Activated CD4-positive, alpha-beta memory T cell treated with anti-CD3 and anti-CD28 coated beads, Interleukin-2, amount 10 ng/mL, durations not matched to agents 7 days and 5 days (primary cell): ENCODE measurements around the gene CCT8. TPM values are rescaled to one million over a fixed set of nuclear protein-coding genes. Genes with fewer than 3 reads are reported as not detected.

Experiments
- CTCF ChIA-PET: fragments of 350-600 bp; sonication (Branson Sonifier 250); formaldehyde crosslinking; loops from one replicate; lab custom pipeline; 2021; ENCODE audit warnings: antibody characterized with exemption, inconsistent platforms; lab: Charles Lee
- POLR2A ChIA-PET: fragments of 350-600 bp; sonication (Branson Sonifier 250); formaldehyde crosslinking; loops from one replicate; lab custom pipeline; 2021; ENCODE audit warnings: antibody characterized with exemption; lab: Charles Lee
- DNase-seq: peaks from one replicate; pipeline ENCODE4 v3.0.0-alpha.2; 2020
- H3K27ac Mint-ChIP-seq: one replicate; pipeline ENCODE4 v1.8.0; 2021; ENCODE audit warnings: mild to moderate bottlenecking, mixed read lengths
- H3K27me3 Mint-ChIP-seq: one replicate; pipeline ENCODE4 v1.8.0; 2021; ENCODE audit warnings: mixed read lengths
- H3K36me3 Mint-ChIP-seq: one replicate; pipeline ENCODE4 v1.8.0; 2021; ENCODE audit warnings: low read depth, mixed read lengths
- H3K4me1 Mint-ChIP-seq: one replicate; pipeline ENCODE4 v1.8.0; 2021; ENCODE audit warnings: mixed read lengths
- H3K4me3 Mint-ChIP-seq: one replicate; pipeline ENCODE4 v1.8.0; 2021; ENCODE audit warnings: mild to moderate bottlenecking, mixed read lengths
- H3K9me3 Mint-ChIP-seq: one replicate; pipeline ENCODE4 v1.8.0; 2021; ENCODE audit warnings: mixed read lengths
- total RNA-seq, 2 experiments: library from RNA; stranded (reverse); gene quantifications; one replicate each; pipeline ENCODE4 v1.2.3, GENCODE V29; 2021

CCT8 gene
- total RNA-seq, 2 experiments from 2014 or later: 214 to 216 TPM

- ChIA-PET POLR2A (interaction anchor here (2.3 to 7.7 kb wide), 5 partner anchors 51 to 224 kb away, joined by 14 to 69 read pairs (median 32); partner anchors contain the start of genes BACH1, RWDD2B and USP16), CTCF (interaction anchor here (1.0 to 1.5 kb wide), 2 partner anchors 83 to 121 kb away, joined by 4 read pairs; partner anchors contain the start of gene LTN1)
- no peak for DNase-seq
- Mint-ChIP-seq H3K27me3 (no peaks in the 10 kb centered on the region), H3K4me3 (no peak overlapping the region), H3K27ac (peak overlapping the region; percentile 90), H3K36me3 (peaks cover 33% of the 10 kb centered on the region), H3K4me1 (peaks cover 72% of the 10 kb centered on the region), H3K9me3 (no peaks in the 10 kb centered on the region)
Observed at GRCh38 chr21:29075706-29076466, 2.4 kb upstream of the CCT8 start.

- ChIA-PET CTCF (no interaction called here), POLR2A (interaction anchor here (1.1 to 7.7 kb wide), 6 partner anchors 50 to 273 kb away, joined by 3 to 69 read pairs (median 38); partner anchors contain the start of genes BACH1, RWDD2B and USP16)
- H3K4me3 Mint-ChIP-seq: peak overlapping the region; percentile 6
- peaks cover 68% of the 10 kb centered on the region for H3K4me1 Mint-ChIP-seq
- no peak for DNase-seq
- no peak overlapping the region for H3K27ac Mint-ChIP-seq
- H3K36me3 Mint-ChIP-seq: peaks cover 34% of the 10 kb centered on the region
- no peaks in the 10 kb centered on the region for H3K27me3 Mint-ChIP-seq
- no peaks in the 10 kb centered on the region for H3K9me3 Mint-ChIP-seq
Observed at GRCh38 chr21:29074783-29075182, 1.3 kb upstream of the CCT8 start.

- DNase-seq: no peak
- peak overlapping the region; percentile 97 for H3K4me3 Mint-ChIP-seq
- peaks cover 35% of the 10 kb centered on the region for H3K36me3 Mint-ChIP-seq
- CTCF ChIA-PET: interaction anchor here (0.6 to 1.9 kb wide), 7 partner anchors 49 to 303 kb away, joined by 3 to 11 read pairs (median 3); partner anchors contain the start of genes LTN1, RWDD2B and USP16
- no peaks in the 10 kb centered on the region for H3K9me3 Mint-ChIP-seq
- POLR2A ChIA-PET: interaction anchor here (0.7 to 6.6 kb wide), 15 partner anchors 8 to 296 kb away, joined by 3 to 56 read pairs (median 5); partner anchors contain the start of genes BACH1, LTN1, RWDD2B and USP16
- no peaks in the 10 kb centered on the region for H3K27me3 Mint-ChIP-seq
- H3K27ac Mint-ChIP-seq: peak overlapping the region; percentile 93
- H3K4me1 Mint-ChIP-seq: peaks cover 65% of the 10 kb centered on the region
Observed at GRCh38 chr21:29074007-29074376, 544 bp upstream of the CCT8 start.

- Mint-ChIP-seq H3K9me3 (no peaks in the 10 kb centered on the region), H3K4me3 (peak overlapping the region; percentile 97), H3K36me3 (peaks cover 41% of the 10 kb centered on the region), H3K27me3 (no peaks in the 10 kb centered on the region), H3K27ac (peak overlapping the region; percentile 93), H3K4me1 (peaks cover 58% of the 10 kb centered on the region)
- no peak for DNase-seq
- CTCF ChIA-PET: interaction anchor here (1.0 to 2.0 kb wide), 6 partner anchors 11 to 227 kb away, joined by 3 to 11 read pairs (median 6); partner anchors contain the start of genes LTN1 and USP16
- POLR2A ChIA-PET: interaction anchor here (0.7 to 6.6 kb wide), 15 partner anchors 10 to 267 kb away, joined by 3 to 56 read pairs (median 7); partner anchors contain the start of genes BACH1, LTN1, RWDD2B and USP16
Observed at GRCh38 chr21:29072873-29073221, 601 bp downstream of the CCT8 start.

- DNase-seq: no peak
- Mint-ChIP-seq H3K4me1 (peaks cover 6% of the 10 kb centered on the region), H3K4me3 (no peak overlapping the region), H3K27ac (no peak overlapping the region), H3K9me3 (no peaks in the 10 kb centered on the region), H3K27me3 (no peaks in the 10 kb centered on the region), H3K36me3 (peaks cover 81% of the 10 kb centered on the region)
- ChIA-PET CTCF (interaction anchor here (0.9 kb wide), 1 partner anchor 8 kb away, joined by 3 read pairs; no protein-coding TSS in a partner anchor), POLR2A (interaction anchor here (0.7 to 0.8 kb wide), 2 partner anchors 40 to 62 kb away, joined by 3 read pairs; partner anchors contain the start of gene USP16)
Observed at GRCh38 chr21:29064850-29065481, 8.5 kb downstream of the CCT8 start.

- DNase-seq: no peak
- ChIA-PET POLR2A (interaction anchor here (0.8 to 1.9 kb wide), 2 partner anchors 17 to 19 kb away, joined by 3 to 6 read pairs; partner anchors contain the start of gene CCT8), CTCF (interaction anchor here (1.1 kb wide), 1 partner anchor 9 kb away, joined by 3 read pairs; no protein-coding TSS in a partner anchor)
- Mint-ChIP-seq H3K4me3 (no peak overlapping the region), H3K27me3 (no peaks in the 10 kb centered on the region), H3K36me3 (peaks cover 42% of the 10 kb centered on the region), H3K27ac (no peak overlapping the region), H3K4me1 (no peaks in the 10 kb centered on the region), H3K9me3 (no peaks in the 10 kb centered on the region)
Observed at GRCh38 chr21:29056538-29057050, 16.9 kb downstream of the CCT8 start.

- ChIA-PET CTCF (interaction anchor here (1.1 kb wide), 1 partner anchor 9 kb away, joined by 3 read pairs; no protein-coding TSS in a partner anchor), POLR2A (interaction anchor here (1.9 kb wide), 1 partner anchor 17 kb away, joined by 6 read pairs; the partner anchor contains the start of gene CCT8)
- no peaks in the 10 kb centered on the region for H3K4me1 Mint-ChIP-seq
- H3K27me3 Mint-ChIP-seq: no peaks in the 10 kb centered on the region
- H3K9me3 Mint-ChIP-seq: no peaks in the 10 kb centered on the region
- H3K4me3 Mint-ChIP-seq: no peak overlapping the region
- peaks cover 36% of the 10 kb centered on the region for H3K36me3 Mint-ChIP-seq
- DNase-seq: no peak
- H3K27ac Mint-ChIP-seq: no peak overlapping the region
Observed at GRCh38 chr21:29056005-29056404, 17.4 kb downstream of the CCT8 start.

GRCh38 chr21:29055080-29055479 lies 18.4 kb downstream of the CCT8 start:
- no peak overlapping the region for H3K27ac Mint-ChIP-seq
- DNase-seq: no peak
- ChIA-PET POLR2A (interaction anchor here (1.9 kb wide), 1 partner anchor 18 kb away, joined by 6 read pairs; the partner anchor contains the start of gene CCT8), CTCF (no interaction called here)
- no peaks in the 10 kb centered on the region for H3K9me3 Mint-ChIP-seq
- H3K27me3 Mint-ChIP-seq: no peaks in the 10 kb centered on the region
- peaks cover 31% of the 10 kb centered on the region for H3K36me3 Mint-ChIP-seq
- H3K4me3 Mint-ChIP-seq: no peak overlapping the region
- H3K4me1 Mint-ChIP-seq: no peaks in the 10 kb centered on the region

- Mint-ChIP-seq H3K27me3 (no peaks in the 10 kb centered on the region), H3K27ac (no peak overlapping the region), H3K4me3 (no peak overlapping the region), H3K36me3 (peaks cover 24% of the 10 kb centered on the region), H3K9me3 (no peaks in the 10 kb centered on the region), H3K4me1 (no peaks in the 10 kb centered on the region)
- CTCF ChIA-PET: interaction anchor here (0.5 kb wide), 1 partner anchor 13 kb away, joined by 4 read pairs; no protein-coding TSS in a partner anchor
- POLR2A ChIA-PET: no interaction called here
- DNase-seq: no peak
Observed at GRCh38 chr21:29053656-29054055, 19.8 kb downstream of the CCT8 start.

- H3K9me3 Mint-ChIP-seq: no peaks in the 10 kb centered on the region
- ChIA-PET CTCF (interaction anchor here (0.5 kb wide), 1 partner anchor 14 kb away, joined by 4 read pairs; no protein-coding TSS in a partner anchor), POLR2A (interaction anchor here (0.9 kb wide), 2 partner anchors 13 to 22 kb away, joined by 3 to 4 read pairs; no protein-coding TSS in a partner anchor)
- H3K27ac Mint-ChIP-seq: no peak overlapping the region
- H3K36me3 Mint-ChIP-seq: peaks cover 24% of the 10 kb centered on the region
- H3K4me1 Mint-ChIP-seq: no peaks in the 10 kb centered on the region
- no peak for DNase-seq
- H3K4me3 Mint-ChIP-seq: no peak overlapping the region
- no peaks in the 10 kb centered on the region for H3K27me3 Mint-ChIP-seq
Observed at GRCh38 chr21:29053011-29053553, 20.4 kb downstream of the CCT8 start.

- ChIA-PET POLR2A (interaction anchor here (0.9 kb wide), 2 partner anchors 12 to 21 kb away, joined by 3 to 4 read pairs; no protein-coding TSS in a partner anchor), CTCF (no interaction called here)
Observed at GRCh38 chr21:29052224-29052623, 21.2 kb downstream of the CCT8 start.

GRCh38 chr21:29034678-29035077 lies 38.8 kb downstream of the CCT8 start:
- Mint-ChIP-seq H3K27ac (no peak overlapping the region), H3K4me3 (no peak overlapping the region), H3K27me3 (no peaks in the 10 kb centered on the region), H3K4me1 (peaks cover 13% of the 10 kb centered on the region), H3K36me3 (peaks cover 68% of the 10 kb centered on the region), H3K9me3 (no peaks in the 10 kb centered on the region)
- POLR2A ChIA-PET: no interaction called here
- no peak for DNase-seq
- CTCF ChIA-PET: no interaction called here

More at GRCh38 chr21:29052224-29052623, 21.2 kb downstream of the CCT8 start:
- DNase-seq: no peak
- Mint-ChIP-seq H3K4me1 (no peaks in the 10 kb centered on the region), H3K4me3 (no peak overlapping the region), H3K9me3 (no peaks in the 10 kb centered on the region), H3K36me3 (peaks cover 25% of the 10 kb centered on the region), H3K27me3 (no peaks in the 10 kb centered on the region), H3K27ac (no peak overlapping the region)
